Testis (tissue), 2 donors: ENCODE measurements around the gene TRIM9.

ENCODE experiments used
- POLR2A ChIP-seq: fragments of 450-650 bp; IDR thresholded peaks from one replicate; pipeline ENCODE4 v1.6.1; 2017; ENCODE audit warnings: antibody characterized with exemption, mild to moderate bottlenecking, moderate library complexity
- TF ChIP-seq, protein P1 (sequence below), 3 experiments: fragments of 450-650 bp in 2 of 3; fragments of 200-600 bp in 1 of 3; sonication (generic) in 1 of 3; IDR thresholded peaks; one replicate each; pipeline ENCODE4 v1.5.1; 2016 to 2019; ENCODE audit warnings: antibody characterized with exemption in 3 of 3, mild to moderate bottlenecking in 2 of 3, moderate library complexity in 1 of 3

DNA sequence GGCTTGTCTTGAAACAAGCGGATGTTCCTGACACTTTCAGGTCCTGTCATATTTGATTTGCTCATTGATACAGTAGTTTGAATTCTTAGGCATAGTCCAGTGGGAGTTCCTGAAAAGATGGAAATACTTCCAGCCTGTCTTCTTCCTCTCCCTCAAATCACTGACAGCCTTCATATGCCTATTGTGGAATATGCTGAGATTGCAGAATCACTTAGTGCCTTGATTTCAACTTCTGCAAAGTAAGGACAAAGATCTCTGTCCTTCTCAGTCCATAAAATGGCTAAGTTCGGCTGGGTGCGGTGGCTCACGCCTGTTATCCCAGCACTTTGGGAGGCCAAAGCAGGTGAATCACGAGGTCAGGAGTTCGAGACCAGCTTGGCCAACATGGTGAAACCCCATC is 143.9 kb downstream of the TRIM9 start:
- TF ChIP-seq, protein P1, sequence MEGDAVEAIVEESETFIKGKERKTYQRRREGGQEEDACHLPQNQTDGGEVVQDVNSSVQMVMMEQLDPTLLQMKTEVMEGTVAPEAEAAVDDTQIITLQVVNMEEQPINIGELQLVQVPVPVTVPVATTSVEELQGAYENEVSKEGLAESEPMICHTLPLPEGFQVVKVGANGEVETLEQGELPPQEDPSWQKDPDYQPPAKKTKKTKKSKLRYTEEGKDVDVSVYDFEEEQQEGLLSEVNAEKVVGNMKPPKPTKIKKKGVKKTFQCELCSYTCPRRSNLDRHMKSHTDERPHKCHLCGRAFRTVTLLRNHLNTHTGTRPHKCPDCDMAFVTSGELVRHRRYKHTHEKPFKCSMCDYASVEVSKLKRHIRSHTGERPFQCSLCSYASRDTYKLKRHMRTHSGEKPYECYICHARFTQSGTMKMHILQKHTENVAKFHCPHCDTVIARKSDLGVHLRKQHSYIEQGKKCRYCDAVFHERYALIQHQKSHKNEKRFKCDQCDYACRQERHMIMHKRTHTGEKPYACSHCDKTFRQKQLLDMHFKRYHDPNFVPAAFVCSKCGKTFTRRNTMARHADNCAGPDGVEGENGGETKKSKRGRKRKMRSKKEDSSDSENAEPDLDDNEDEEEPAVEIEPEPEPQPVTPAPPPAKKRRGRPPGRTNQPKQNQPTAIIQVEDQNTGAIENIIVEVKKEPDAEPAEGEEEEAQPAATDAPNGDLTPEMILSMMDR (IDR thresholded peaks at IDR 0.05) = no peak
- TF ChIP-seq POLR2A = no peak
